ENCODE data around the gene CLEC3B.

Gene CLEC3B

GRCh38 chr3:45002139-45002660 is 23.9 kb upstream of the CLEC3B start:
- no peak for DNase-seq (ENCODE audit: low spot score)
- no peak for TF ChIP-seq CTCF (IDR thresholded peaks at IDR 0.05; ENCODE audit: extremely low read depth, insufficient read depth, missing control alignments)
- in situ Hi-C loops (cut with MboI; ENCODE audit: low pct_unique_long_range_greater_than_20kb, low sequenced_read_pairs, unreplicated experiment): no loop called here

DNA sequence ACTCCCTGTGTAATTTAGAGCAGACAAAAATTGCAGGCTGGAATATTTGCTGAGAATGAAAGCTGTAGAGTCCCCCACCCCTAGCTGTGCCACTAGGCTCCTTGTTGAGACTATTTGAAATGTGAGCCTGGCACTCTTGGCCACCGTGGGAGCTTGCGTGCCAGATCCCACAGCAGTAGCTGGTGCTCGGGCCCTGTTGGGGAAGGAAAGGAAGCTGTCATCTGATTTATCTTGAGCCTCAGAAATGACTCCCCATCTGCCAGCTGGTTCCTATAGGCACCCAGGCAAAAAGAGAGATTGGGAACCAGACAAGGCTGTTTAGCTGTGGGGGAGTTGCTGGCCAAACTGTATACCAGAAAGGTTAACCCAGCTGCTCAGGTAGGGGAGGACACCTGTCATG is 23.4 kb upstream of the CLEC3B start:
- no peak for TF ChIP-seq CTCF (IDR thresholded peaks at IDR 0.05; ENCODE audit: extremely low read depth, insufficient read depth, missing control alignments)
- in situ Hi-C loops (cut with MboI; ENCODE audit: low pct_unique_long_range_greater_than_20kb, low sequenced_read_pairs, unreplicated experiment): no loop called here
- DNase-seq (ENCODE audit: low spot score): no peak

DNA sequence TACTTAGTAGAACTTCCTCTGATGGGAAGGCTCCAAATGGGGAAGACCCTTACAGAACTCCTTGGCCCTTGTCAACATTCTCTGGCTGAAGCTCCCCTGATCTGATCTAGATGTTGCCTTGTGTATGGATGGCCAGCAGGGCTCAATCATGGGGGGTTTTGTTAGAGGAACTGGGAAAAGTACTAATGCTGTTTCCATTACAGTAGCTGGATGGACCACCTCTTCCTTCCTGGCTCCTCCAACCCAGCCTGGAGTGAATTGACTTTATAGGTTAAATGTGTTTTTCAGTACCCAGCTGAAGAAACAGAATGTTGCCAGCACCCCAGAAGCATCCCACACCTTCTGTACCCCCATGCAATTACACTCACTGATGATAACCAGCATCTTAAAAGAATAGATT is 22.7 kb upstream of the CLEC3B start:
- no peak for TF ChIP-seq CTCF (IDR thresholded peaks at IDR 0.05; ENCODE audit: extremely low read depth, insufficient read depth, missing control alignments)
- in situ Hi-C loops (cut with MboI; ENCODE audit: low pct_unique_long_range_greater_than_20kb, low sequenced_read_pairs, unreplicated experiment): no loop called here
- no peak for DNase-seq (ENCODE audit: low spot score)

- in situ Hi-C loops (cut with MboI; ENCODE audit: low pct_unique_long_range_greater_than_20kb, low sequenced_read_pairs, unreplicated experiment): no loop called here
- no peak for TF ChIP-seq CTCF (IDR thresholded peaks at IDR 0.05; ENCODE audit: extremely low read depth, insufficient read depth, missing control alignments)
- no peak for DNase-seq (ENCODE audit: low spot score)
Observed at GRCh38 chr3:45003859-45004258, 22.2 kb upstream of the CLEC3B start.

DNA sequence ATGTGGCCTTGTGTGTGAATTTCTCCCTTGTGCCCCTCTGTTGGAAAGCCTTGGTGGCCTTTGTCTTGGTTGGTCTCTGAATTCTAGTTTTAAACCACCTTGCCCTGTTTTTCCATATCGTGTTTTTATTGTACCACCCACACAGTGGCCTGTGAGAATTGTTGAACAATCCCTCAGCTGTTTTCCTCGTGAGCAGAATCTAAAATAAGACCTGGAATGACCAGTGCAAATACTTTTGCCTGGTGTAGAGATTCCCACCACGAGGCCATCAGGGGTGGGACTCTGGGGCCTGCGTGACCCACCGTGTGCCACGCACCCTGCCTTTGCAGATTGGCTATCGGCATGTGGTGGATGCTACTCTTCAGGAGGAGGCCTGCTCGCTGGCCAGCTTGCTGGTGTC is 19.0 kb upstream of the CLEC3B start:
- in situ Hi-C loops (cut with MboI; ENCODE audit: low pct_unique_long_range_greater_than_20kb, low sequenced_read_pairs, unreplicated experiment): no loop called here
- DNase-seq (ENCODE audit: low spot score): no peak
- no peak for TF ChIP-seq CTCF (IDR thresholded peaks at IDR 0.05; ENCODE audit: extremely low read depth, insufficient read depth, missing control alignments)

- in situ Hi-C loops (cut with MboI; ENCODE audit: low pct_unique_long_range_greater_than_20kb, low sequenced_read_pairs, unreplicated experiment): no loop called here
- no peak for DNase-seq (ENCODE audit: low spot score)
- no peak for TF ChIP-seq CTCF (IDR thresholded peaks at IDR 0.05; ENCODE audit: extremely low read depth, insufficient read depth, missing control alignments)
Observed at GRCh38 chr3:45008117-45008516, 18.0 kb upstream of the CLEC3B start.

GRCh38 chr3:45009868-45010267 is 16.2 kb upstream of the CLEC3B start:
- in situ Hi-C loops (cut with MboI; ENCODE audit: low pct_unique_long_range_greater_than_20kb, low sequenced_read_pairs, unreplicated experiment): no loop called here
- no peak for TF ChIP-seq CTCF (IDR thresholded peaks at IDR 0.05; ENCODE audit: extremely low read depth, insufficient read depth, missing control alignments)
- DNase-seq (ENCODE audit: low spot score): no peak

All from GM13977 (cell line).